NCI-H146 treated with DMSO at 0.1 percent for 48 hours (cell line): ENCODE measurements around the gene GRM5.
"Not testable (repeated sequence)": the region's sequence is repeated elsewhere in the genome, so short reads cannot be mapped to it uniquely, and the experiment has no call there.

ENCODE experiments used
- DNase-seq: peaks from one replicate; lab custom pipeline; 2025; ENCODE audit not compliant: unreplicated experiment; lab: John Stamatoyannopoulos, UW

The GRM5 gene

DNA sequence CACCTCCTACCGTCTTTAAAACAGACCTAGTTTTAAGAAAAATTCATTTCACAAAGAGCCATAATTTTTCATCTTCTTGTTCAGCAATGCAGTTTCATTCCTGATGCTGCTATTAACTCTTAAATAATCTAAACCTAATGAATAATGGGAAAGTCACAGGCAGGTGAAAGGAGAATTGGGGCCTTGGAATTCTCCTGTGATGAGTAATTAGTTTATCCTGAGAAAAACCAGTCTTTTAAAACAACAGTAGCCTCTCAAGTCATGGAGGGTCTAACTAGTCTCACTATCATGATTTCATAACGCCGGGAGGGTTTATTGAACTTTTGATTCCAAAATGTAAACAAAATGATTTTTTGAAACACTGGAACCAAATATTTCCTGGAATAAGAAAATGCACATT, 86.8 kb downstream of the GRM5 start:
- not testable (repeated sequence) for DNase-seq

- not testable (repeated sequence) for DNase-seq
Observed at GRCh38 chr11:88975441-88975840, 90.3 kb downstream of the GRM5 start.

DNA sequence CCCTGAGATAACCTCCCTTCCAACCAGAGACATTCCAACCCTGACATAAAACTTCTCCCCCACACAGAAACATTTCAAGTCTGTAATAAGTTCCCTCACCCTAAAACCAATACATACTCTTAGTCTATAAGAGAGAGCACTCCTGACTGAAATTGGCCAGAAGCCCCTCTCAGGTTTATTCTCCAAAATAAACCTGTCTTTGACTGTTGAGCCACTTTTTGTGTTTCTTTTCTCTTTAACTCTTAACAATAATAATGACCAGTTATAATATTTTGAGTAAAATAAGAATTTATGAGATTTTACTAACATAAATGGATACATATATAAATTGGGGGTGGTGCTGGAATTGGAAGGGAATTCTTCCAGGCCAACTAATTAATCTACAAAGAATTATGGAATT, 93.6 kb downstream of the GRM5 start:
- no peak for DNase-seq

DNA sequence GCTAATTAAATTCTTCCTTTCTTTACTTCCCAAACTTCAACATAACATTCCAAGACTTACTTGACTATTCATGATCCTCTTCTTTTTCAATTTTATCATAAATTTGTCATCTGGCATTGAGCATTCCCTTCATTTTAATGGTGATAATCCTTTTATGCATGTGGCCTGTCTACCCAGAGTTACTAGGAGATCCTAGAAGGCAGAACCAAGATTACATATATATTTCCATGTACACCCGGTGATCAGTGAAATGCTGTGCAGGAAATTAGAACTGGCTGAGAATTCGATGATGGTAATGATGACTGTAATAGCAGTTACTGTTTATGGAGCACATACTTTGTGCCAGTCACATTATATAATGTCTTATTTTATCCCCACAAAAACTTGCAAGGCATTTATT, 104.2 kb downstream of the GRM5 start:
- not testable (repeated sequence) for DNase-seq

- not testable (repeated sequence) for DNase-seq
Observed at GRCh38 chr11:88959857-88960256, 105.9 kb downstream of the GRM5 start.

GRCh38 chr11:88950975-88951374, 114.8 kb downstream of the GRM5 start:
- DNase-seq: no peak

DNA sequence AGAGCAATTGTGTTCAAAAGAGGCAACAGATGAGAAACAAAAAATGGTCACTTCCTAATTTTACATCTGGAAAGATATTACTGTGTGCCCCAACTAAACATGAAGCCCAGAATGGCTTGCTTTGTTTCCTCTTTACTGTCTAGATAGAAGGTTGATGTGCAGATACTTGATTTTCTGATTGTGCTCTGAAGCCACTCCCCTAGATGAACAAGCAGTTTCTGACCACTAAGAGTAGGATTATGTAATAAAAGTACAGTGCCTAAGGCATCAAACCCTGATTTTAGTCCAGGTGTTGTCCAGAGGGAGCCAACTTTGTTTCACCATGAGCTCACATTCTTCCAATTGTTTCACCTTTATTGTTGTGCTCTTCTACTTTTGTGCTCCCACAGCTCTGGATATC, 116.9 kb downstream of the GRM5 start:
- not testable (repeated sequence) for DNase-seq

DNA sequence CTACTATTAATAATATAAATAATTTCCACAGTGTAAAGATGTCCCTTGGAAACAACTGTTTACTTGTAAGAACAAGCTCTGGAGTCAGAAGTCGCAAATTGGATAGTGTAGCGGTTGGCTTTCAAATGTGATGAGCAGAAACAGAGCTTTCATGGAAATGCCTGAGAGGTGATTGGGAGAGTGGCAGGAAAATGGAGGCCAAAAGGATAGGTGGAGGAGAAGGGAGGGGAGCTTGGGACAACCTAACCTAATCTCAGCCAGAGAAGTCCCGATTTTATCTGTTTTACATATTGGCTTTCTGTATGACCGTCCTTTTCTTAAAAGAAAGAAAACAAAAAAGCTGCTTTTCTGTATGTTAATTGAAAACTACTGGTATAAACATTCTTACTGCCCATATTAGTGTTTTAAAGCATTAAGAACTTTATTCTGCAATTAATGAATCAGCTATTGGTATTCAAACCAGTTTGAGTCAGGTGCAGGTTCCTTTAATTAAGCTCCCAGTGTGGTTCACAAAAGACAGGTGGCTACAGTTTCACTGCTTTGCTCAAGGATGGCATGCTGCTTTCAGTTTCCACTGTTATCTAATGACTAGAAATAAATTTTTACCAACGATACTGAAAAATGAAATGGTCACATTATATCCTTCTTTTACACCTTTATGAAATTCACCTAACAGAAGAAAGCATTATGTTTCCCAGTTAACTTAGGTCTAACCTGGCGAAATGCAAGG, 117.8 kb downstream of the GRM5 start:
- not testable (repeated sequence) for DNase-seq

DNA sequence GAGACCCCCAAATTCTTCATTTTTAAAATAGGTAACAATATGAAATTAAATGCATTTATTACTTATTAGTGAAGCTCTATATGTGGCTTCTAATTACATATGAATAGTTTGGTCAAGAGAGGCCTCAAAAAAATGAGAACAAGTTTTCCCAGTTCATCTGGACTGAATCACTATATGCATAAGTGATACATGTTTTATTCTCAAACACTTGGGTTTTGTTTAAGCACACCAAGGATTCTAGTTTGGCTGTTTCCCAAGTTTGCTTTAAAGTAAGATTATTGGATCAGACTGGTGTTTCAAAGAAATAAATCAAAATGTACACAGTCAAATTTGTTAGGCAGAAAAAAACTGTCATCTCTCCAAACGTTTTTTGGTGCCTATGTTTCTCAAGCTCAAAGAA, 136.1 kb downstream of the GRM5 start:
- DNase-seq: not testable (repeated sequence)

DNA sequence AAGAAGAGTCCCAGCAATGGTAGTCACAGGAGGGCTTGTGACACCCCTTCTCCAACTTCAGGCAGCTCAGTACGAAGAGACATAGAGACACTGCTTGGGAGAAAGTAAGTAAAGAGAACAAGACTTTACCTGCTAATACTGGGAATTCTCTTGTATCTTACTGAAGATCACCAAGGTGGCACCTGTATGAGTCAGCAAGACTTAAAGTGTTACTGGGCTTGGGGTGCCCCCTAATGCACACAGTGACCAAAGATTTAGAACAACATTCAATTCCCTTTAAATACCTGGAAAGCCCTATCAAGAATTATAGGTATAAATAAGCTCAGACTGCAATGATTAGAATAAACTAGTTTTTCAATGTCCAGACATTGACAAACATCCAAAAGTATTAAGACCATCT, 148.7 kb downstream of the GRM5 start:
- not testable (repeated sequence) for DNase-seq

DNA sequence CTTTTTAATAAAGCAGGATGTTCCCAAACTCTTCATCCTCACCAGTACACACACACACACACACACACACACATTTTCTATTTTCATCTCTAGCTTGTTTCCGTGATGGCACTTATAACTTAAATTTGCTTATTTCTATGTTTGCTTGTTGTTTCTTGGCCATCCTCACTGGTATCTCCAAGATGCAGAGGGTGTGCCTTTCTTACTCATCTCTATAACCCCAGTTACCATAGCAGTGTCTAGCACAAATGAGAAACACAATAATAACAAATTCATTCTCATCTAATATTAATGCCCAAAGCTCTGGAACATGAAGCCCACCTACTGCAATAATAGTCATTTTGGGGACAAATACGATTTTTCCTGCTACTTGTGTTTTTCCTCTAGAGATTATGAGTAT, 156.3 kb downstream of the GRM5 start:
- no peak for DNase-seq

GRCh38 chr11:88901436-88901835, 164.3 kb downstream of the GRM5 start:
- DNase-seq: not testable (repeated sequence)

GRCh38 chr11:88888855-88889254, 176.9 kb downstream of the GRM5 start:
- DNase-seq: not testable (repeated sequence)

DNA sequence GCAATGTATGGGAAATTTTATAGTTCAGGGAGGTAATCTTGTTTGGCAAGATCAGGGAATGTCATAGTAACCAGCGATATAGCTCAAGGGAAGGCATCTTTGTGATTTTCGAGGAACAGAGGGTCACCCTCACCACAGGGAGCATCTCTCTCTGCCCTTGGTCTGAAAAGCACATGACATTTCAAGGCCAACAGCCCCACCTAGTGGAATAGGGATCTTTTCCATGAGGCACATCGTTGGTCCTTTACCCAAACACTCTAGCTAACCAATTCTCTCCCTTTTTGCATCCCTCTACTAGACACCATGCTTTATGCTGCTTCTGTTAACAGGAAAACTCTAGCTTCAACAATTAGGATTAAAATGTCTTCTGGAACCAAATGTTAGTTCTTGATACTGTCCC, 179.0 kb downstream of the GRM5 start:
- no peak for DNase-seq

GRCh38 chr11:88882800-88883199, 183.0 kb downstream of the GRM5 start:
- DNase-seq: not testable (repeated sequence)

DNA sequence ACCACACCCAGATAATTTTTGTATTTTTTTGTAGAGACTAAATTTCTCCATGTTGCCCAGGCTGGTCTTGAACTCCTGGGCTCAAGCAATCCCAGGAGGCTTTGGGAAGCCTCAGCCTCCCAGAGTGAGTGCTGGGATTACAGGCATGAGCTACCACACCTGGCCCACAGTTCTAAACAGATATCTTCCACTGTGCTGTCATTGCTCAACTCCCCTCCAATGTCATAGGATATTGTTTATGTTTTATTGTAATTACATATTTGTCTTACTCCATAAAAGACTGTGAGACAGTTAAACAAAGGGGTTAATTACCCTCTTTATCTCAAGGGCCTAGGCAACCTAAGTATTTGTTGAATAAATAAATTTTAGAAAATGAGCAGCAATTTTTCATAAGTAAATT, 204.2 kb downstream of the GRM5 start:
- no peak for DNase-seq

GRCh38 chr11:88860431-88860830, 205.4 kb downstream of the GRM5 start:
- DNase-seq: not testable (repeated sequence)

DNA sequence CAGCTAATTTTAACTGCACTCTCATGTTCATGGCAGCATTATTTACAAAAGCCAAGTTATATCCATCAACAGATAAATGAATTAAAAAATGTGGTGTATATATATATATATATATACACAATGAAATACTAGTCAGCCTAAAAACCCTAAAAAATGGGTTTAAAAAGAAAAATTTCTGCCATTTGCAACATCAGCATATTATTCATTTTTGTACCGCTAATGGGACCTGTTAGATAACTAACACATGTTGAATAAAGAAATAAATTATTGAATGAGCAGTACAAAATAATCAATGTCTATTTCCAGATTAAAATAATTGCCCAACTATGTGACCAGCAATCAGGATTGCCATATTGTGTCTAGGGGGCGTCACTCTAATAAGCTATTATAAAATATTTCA, 211.8 kb downstream of the GRM5 start:
- not testable (repeated sequence) for DNase-seq

- DNase-seq: not testable (repeated sequence)
Observed at GRCh38 chr11:88851547-88851946, 214.2 kb downstream of the GRM5 start.

- not testable (repeated sequence) for DNase-seq
Observed at GRCh38 chr11:88849773-88850172, 216.0 kb downstream of the GRM5 start.

DNA sequence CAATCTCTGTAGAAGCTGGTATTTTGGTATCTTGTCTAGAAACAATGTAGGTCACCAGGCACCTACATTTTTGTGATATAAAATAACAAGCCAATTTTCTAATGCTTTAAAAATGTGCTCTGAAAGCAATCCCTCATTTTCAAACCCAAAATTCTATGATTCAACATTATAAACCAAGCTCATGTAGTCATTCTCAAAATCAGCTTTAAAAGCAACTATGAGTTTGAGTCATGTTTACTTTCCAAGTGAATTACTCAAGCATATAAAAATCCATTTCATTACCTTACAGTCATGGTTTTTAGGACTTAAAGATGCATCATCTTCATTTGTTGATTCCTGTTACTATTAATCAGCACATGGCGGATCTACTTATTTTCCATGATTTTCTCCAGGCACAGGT, 216.4 kb downstream of the GRM5 start:
- DNase-seq: no peak

DNA sequence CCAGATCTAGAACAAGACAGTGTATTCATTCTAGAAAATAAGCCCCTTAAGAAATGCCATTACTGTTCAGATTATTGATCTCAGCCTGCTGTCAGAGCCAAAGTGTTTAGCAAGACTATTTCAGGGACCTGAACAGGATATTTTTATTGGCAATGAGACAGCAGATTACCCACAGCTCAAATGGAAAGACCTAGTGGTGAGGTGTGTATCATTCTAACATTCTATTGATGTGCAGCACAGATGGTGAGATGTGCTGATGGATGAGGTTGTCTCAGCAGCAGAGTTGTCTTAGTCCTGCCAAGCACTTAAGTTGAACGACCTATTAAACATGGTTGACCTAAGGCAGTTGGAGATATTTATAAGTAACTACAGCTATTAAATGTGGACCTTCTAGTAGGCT, 219.5 kb downstream of the GRM5 start:
- DNase-seq: not testable (repeated sequence)

GRCh38 chr11:88844941-88845340, 220.8 kb downstream of the GRM5 start:
- DNase-seq: not testable (repeated sequence)
